Neural cell (in vitro differentiated cells): ENCODE results near the gene DNM1L. TPM values are rescaled to one million over a fixed set of nuclear protein-coding genes. Genes with fewer than 3 reads are reported as not detected.

ENCODE experiments used
- H2AFZ ChIP-seq: fragments of 200-600, 300-800 bp; sonication (generic), shearing (Covaris generic); 2 replicates; pipeline ENCODE4 v1.6.0; 2014; ENCODE audit warnings: low read depth, mild to moderate bottlenecking, antibody characterized with exemption, low read length, moderate library complexity
- H3F3A ChIP-seq: fragments of 200-600 bp; shearing (Covaris generic); 2 replicates; pipeline ENCODE4 v1.6.1; 2016; ENCODE audit warnings: mild to moderate bottlenecking, moderate library complexity, mixed read lengths, antibody characterized with exemption, low read length; ENCODE audit not compliant: insufficient read depth, poor library complexity, severe bottlenecking
- H3K27ac ChIP-seq: fragments of 200-600, 300-800 bp; sonication (generic), shearing (Covaris generic); 2 replicates; pipeline ENCODE4 v1.5.1; 2014; ENCODE audit warnings: mild to moderate bottlenecking, low read length, moderate library complexity
- H3K27me3 ChIP-seq: fragments of 300-800, 200-600 bp; sonication (generic), shearing (Covaris generic); 2 replicates; pipeline ENCODE4 v1.6.0; 2014; ENCODE audit warnings: mild to moderate bottlenecking, low read depth, low read length, moderate library complexity; ENCODE audit not compliant: insufficient read depth
- H3K36me3 ChIP-seq: fragments of 300-800, 200-600 bp; sonication (generic), shearing (Covaris generic); 2 replicates; pipeline ENCODE4 v1.5.1; 2014; ENCODE audit warnings: mild to moderate bottlenecking, antibody characterized with exemption, low read length, moderate library complexity; ENCODE audit not compliant: insufficient read depth
- H3K4me2 ChIP-seq: fragments of 300-800, 200-600 bp; sonication (generic), shearing (Covaris generic); 2 replicates; pipeline ENCODE4 v1.6.0; 2014; ENCODE audit warnings: mild to moderate bottlenecking, low read length
- H3K4me3 ChIP-seq: fragments of 300-800, 200-600 bp; sonication (generic), shearing (Covaris generic); 2 replicates; pipeline ENCODE4 v1.5.1; 2014; ENCODE audit warnings: mild to moderate bottlenecking, low read length, moderate library complexity
- H3K79me2 ChIP-seq: fragments of 200-600 bp; shearing (Covaris generic); replicated peaks from 2 replicates; pipeline ENCODE4 v1.6.0; 2014; ENCODE audit warnings: mild to moderate bottlenecking, low read length, moderate library complexity; ENCODE audit not compliant: insufficient read depth
- H3K9ac ChIP-seq: fragments of 300-800, 200-600 bp; sonication (generic), shearing (Covaris generic); 2 replicates; pipeline ENCODE4 v1.6.1; 2016; ENCODE audit warnings: mild to moderate bottlenecking, low read length, mixed read lengths
- H3K9me2 ChIP-seq: fragments of 200-600 bp; shearing (Covaris generic); 2 replicates; pipeline ENCODE4 v1.6.1; 2016; ENCODE audit warnings: mild to moderate bottlenecking, low read length, mixed read lengths; ENCODE audit not compliant: insufficient read depth
- H3K9me3 ChIP-seq: fragments of 200-600, 300-800 bp; sonication (generic), shearing (Covaris generic); 2 replicates; pipeline ENCODE4 v1.6.1; 2016; ENCODE audit warnings: mild to moderate bottlenecking, mixed run types, low read length, moderate library complexity, mixed read lengths
- H4K20me1 ChIP-seq: fragments of 200-600 bp; shearing (Covaris generic); 2 replicates; pipeline ENCODE4 v1.6.1; 2016; ENCODE audit warnings: mild to moderate bottlenecking, mixed run types; ENCODE audit not compliant: insufficient read depth
- EP300 ChIP-seq: fragments of 450-650 bp; conservative IDR thresholded peaks from 2 replicates; pipeline ENCODE4 v1.6.1; 2014; ENCODE audit warnings: antibody characterized with exemption, mild to moderate bottlenecking, moderate library complexity; ENCODE audit not compliant: poor library complexity, severe bottlenecking
- EZH2 ChIP-seq: fragments of 200-600, 300-800 bp; shearing (Covaris generic), sonication (generic); IDR thresholded peaks from 2 replicates; pipeline ENCODE4 v1.6.1; 2014; ENCODE audit warnings: antibody characterized with exemption, low read length, borderline replicate concordance, mild to moderate bottlenecking; ENCODE audit not compliant: insufficient read depth, poor library complexity, severe bottlenecking
- MXI1 ChIP-seq: fragments of 450-650 bp; conservative IDR thresholded peaks from 2 replicates; pipeline ENCODE4 v1.6.1; 2014; ENCODE audit warnings: antibody characterized with exemption, mild to moderate bottlenecking; ENCODE audit not compliant: poor library complexity, severe bottlenecking
- POLR2AphosphoS5 ChIP-seq: IDR thresholded peaks from 2 replicates; pipeline ENCODE4 v1.6.1; 2012
- RAD21 ChIP-seq: fragments of 450-650 bp; conservative IDR thresholded peaks from 2 replicates; pipeline ENCODE4 v1.6.1; 2014; ENCODE audit warnings: antibody characterized with exemption, mild to moderate bottlenecking, moderate library complexity
- SMC3 ChIP-seq: fragments of 450-650 bp; conservative IDR thresholded peaks from 2 replicates; pipeline ENCODE4 v1.6.1; 2014; ENCODE audit warnings: antibody characterized with exemption, mild to moderate bottlenecking, moderate library complexity; ENCODE audit not compliant: poor library complexity
- TAF1 ChIP-seq: IDR thresholded peaks from 2 replicates; pipeline ENCODE4 v1.6.1; 2012; ENCODE audit warnings: low read depth
- polyA plus RNA-seq: library from polyadenylated mRNA; depleted of rRNA; stranded (reverse); fragments of >200 nt; gene quantifications from 2 replicates; pipeline ENCODE4 v1.2.3, GENCODE V29; 2014
- TF ChIP-seq, protein P1 (sequence below): IDR thresholded peaks from 2 replicates; pipeline ENCODE4 v1.6.1; 2012; ENCODE audit warnings: borderline replicate concordance
- TF ChIP-seq, protein P2 (sequence below): fragments of 450-650 bp; IDR thresholded peaks from 2 replicates; pipeline ENCODE4 v1.5.1; 2014; ENCODE audit warnings: antibody characterized with exemption, mild to moderate bottlenecking, moderate library complexity; ENCODE audit not compliant: poor library complexity, severe bottlenecking

Gene DNM1L
- polyA plus RNA-seq, 1 donor from 2014 or later = 182 TPM

DNA sequence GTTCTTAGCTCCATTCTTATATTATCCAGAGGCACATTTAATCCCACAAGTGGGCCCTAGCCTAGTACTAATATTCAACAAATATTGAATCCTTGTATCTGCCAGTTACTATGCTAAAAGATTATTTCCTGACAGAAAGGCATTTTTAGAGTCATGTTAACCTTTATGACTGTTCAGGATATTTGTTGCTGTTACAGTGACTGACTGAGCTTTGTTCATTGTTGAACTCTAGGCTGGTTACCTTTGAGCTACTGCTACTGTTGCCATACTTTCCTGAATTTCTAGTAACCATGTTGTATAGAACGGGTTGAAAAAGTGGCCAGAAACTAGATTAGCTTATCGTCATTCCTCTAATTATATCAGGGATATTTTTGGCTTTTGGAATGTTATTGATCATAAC, 29.8 kb downstream of the DNM1L start:
- TF ChIP-seq, protein P1, sequence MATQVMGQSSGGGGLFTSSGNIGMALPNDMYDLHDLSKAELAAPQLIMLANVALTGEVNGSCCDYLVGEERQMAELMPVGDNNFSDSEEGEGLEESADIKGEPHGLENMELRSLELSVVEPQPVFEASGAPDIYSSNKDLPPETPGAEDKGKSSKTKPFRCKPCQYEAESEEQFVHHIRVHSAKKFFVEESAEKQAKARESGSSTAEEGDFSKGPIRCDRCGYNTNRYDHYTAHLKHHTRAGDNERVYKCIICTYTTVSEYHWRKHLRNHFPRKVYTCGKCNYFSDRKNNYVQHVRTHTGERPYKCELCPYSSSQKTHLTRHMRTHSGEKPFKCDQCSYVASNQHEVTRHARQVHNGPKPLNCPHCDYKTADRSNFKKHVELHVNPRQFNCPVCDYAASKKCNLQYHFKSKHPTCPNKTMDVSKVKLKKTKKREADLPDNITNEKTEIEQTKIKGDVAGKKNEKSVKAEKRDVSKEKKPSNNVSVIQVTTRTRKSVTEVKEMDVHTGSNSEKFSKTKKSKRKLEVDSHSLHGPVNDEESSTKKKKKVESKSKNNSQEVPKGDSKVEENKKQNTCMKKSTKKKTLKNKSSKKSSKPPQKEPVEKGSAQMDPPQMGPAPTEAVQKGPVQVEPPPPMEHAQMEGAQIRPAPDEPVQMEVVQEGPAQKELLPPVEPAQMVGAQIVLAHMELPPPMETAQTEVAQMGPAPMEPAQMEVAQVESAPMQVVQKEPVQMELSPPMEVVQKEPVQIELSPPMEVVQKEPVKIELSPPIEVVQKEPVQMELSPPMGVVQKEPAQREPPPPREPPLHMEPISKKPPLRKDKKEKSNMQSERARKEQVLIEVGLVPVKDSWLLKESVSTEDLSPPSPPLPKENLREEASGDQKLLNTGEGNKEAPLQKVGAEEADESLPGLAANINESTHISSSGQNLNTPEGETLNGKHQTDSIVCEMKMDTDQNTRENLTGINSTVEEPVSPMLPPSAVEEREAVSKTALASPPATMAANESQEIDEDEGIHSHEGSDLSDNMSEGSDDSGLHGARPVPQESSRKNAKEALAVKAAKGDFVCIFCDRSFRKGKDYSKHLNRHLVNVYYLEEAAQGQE = no peak
- TF ChIP-seq MXI1 = no peak
- no peak for TF ChIP-seq EP300
- TF ChIP-seq POLR2AphosphoS5 = no peak
- no peak for TF ChIP-seq TAF1
- no peak for TF ChIP-seq SMC3
- no peak overlapping the region for H3K27ac ChIP-seq

DNA sequence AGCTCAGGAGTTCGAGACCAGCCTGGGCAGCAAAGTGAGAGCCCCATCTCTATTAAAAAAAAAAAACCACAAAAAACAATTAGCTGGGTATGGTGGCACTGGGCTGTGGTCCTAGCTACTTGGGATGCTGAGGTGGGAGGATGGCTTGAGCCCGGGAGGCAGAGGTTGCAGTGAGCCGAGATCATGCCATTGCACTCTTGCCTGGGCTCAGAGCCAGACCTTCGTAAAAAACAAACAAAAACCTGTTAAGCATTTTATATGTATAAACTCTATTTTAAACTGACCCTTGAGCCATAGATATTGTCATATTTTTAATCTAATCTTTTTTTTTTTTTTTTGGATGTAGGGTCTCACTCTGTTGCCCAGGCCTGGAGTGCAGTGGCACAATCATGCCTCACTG, 35.7 kb downstream of the DNM1L start:
- Histone ChIP-seq H3K9me2 (no peaks in the 10 kb centered on the region), H3K79me2 (no peaks in the 10 kb centered on the region), H3K36me3 (peaks cover 13% of the 10 kb centered on the region), H3F3A (no peaks in the 10 kb centered on the region), H3K27ac (no peak overlapping the region), H3K9ac (no peak overlapping the region), H3K4me2 (no peak overlapping the region), H4K20me1 (no peaks in the 10 kb centered on the region), H2AFZ (no peak overlapping the region), H3K27me3 (no peaks in the 10 kb centered on the region), H3K9me3 (no peaks in the 10 kb centered on the region), H3K4me3 (no peak overlapping the region)
- TF ChIP-seq RAD21 (no peak), SMC3 (no peak), TAF1 (no peak), EP300 (no peak), POLR2AphosphoS5 (no peak), MXI1 (no peak), EZH2 (no peak)
- TF ChIP-seq, protein P1 = no peak
- TF ChIP-seq, protein P2, sequence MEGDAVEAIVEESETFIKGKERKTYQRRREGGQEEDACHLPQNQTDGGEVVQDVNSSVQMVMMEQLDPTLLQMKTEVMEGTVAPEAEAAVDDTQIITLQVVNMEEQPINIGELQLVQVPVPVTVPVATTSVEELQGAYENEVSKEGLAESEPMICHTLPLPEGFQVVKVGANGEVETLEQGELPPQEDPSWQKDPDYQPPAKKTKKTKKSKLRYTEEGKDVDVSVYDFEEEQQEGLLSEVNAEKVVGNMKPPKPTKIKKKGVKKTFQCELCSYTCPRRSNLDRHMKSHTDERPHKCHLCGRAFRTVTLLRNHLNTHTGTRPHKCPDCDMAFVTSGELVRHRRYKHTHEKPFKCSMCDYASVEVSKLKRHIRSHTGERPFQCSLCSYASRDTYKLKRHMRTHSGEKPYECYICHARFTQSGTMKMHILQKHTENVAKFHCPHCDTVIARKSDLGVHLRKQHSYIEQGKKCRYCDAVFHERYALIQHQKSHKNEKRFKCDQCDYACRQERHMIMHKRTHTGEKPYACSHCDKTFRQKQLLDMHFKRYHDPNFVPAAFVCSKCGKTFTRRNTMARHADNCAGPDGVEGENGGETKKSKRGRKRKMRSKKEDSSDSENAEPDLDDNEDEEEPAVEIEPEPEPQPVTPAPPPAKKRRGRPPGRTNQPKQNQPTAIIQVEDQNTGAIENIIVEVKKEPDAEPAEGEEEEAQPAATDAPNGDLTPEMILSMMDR = no peak

More for the DNA sequence above, 29.8 kb downstream of the DNM1L start:
- H4K20me1 ChIP-seq = no peaks in the 10 kb centered on the region
- H3F3A ChIP-seq = no peaks in the 10 kb centered on the region
- H3K4me2 ChIP-seq = no peak overlapping the region
- no peaks in the 10 kb centered on the region for H3K27me3 ChIP-seq
- no peaks in the 10 kb centered on the region for H3K9me2 ChIP-seq
- no peak overlapping the region for H3K4me3 ChIP-seq
- no peaks in the 10 kb centered on the region for H3K9me3 ChIP-seq
- H3K36me3 ChIP-seq = peaks cover 16% of the 10 kb centered on the region
- no peak overlapping the region for H2AFZ ChIP-seq
- no peaks in the 10 kb centered on the region for H3K79me2 ChIP-seq
- H3K9ac ChIP-seq = no peak overlapping the region
